ENCODE measurements around the gene OLFM2.
"Not testable (repeated sequence)": the region's sequence is repeated elsewhere in the genome, so short reads cannot be mapped to it uniquely, and the experiment has no call there.

Gene OLFM2

DNA sequence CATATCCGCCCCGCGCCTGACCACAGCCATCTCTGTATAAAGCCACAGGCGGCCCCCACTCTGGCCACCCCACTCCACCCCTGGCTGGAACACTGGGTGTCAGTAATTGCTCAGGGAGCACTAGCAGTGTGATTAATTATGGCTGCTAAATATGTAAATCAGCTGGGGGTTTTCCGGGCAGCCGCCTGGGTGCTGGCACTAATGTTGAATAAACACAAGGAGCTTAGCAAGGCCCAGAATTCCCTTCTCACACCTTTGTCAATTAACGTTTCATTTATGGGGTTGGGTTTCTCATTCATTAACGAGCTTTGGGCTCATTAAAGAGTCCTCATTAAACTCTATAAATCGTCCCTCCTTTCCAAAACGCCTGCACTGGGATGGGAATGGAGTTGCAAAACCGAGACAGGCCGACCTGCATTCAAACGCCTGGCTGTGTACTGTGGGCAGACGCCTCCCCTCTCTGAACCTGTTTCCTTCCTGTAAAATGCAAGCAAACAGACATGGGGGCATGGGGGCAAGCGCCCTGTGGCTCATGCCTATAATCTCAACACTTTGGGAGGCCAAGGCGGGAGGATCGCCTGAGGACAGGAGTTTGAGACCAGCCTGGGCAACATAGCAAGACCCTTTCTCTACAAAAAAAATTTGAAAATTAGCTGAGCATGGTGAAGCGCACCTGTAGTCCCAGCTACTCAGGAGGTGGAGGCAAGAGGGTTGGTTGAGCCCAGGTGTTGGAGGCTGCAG, 17.7 kb upstream of the OLFM2 start:
- H3K27me3 Mint-ChIP-seq, result peaks cover 11% of the 10 kb centered on the region
- no peaks in the 10 kb centered on the region for H3K9me3 Mint-ChIP-seq
- no peak overlapping the region for H3K27ac Mint-ChIP-seq
- DNase-seq, result no peak
- no peak overlapping the region for H3K4me3 Mint-ChIP-seq
- no peak for ATAC-seq
- H3K36me3 Mint-ChIP-seq (ENCODE audit: low read depth), result no peaks in the 10 kb centered on the region
- no peaks in the 10 kb centered on the region for H3K4me1 Mint-ChIP-seq

DNA sequence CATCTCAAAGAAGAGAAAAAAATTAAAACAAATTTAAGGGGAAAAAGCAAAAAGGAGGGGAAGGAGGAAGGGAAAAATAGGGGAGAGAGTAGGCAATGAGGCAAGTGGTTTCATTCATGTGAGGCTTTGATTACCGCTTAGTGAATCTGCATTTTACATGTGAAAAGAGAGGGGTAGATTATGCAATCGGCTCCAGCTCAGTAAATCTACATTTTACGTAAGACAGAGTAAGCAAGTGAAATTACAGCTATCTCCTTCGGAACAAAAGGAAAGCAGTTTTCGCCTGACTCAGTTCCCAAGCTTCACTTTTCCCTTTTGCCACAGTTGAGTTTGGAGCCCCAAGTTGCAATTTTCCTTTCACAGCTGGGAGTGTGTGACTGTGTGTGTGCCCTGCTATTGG, 16.0 kb upstream of the OLFM2 start:
- DNase-seq (no peak), ATAC-seq (no peak)
- Mint-ChIP-seq H3K4me3 (no peak overlapping the region), H3K27ac (no peak overlapping the region), H3K9me3 (no peaks in the 10 kb centered on the region), H3K27me3 (peaks cover 7% of the 10 kb centered on the region), H3K36me3 (ENCODE audit: low read depth) (no peaks in the 10 kb centered on the region), H3K4me1 (no peaks in the 10 kb centered on the region)

DNA sequence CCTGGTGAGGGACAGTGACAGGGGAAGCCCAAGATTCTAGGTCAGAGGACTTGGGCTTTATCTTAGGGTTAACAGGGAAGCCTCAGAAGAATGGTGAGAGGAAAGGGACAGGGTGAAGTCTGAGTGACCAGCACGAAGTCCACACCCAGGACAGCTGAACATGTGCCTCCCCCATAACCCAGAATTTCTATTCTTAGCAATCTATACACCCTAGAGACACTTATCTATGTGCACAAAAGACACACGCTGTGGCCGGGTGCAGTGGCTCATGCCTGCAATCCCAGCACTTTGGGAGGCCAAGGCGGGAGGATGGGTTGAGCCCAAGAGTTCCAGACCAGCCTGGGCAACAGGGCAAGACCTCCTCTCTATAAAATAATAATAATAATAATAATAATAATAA, 11.1 kb upstream of the OLFM2 start:
- ATAC-seq (no peak), DNase-seq (no peak)
- Mint-ChIP-seq H3K4me1 (peaks cover 4% of the 10 kb centered on the region), H3K9me3 (peaks cover 1% of the 10 kb centered on the region), H3K27ac (no peak overlapping the region), H3K4me3 (no peak overlapping the region), H3K36me3 (ENCODE audit: low read depth) (no peaks in the 10 kb centered on the region), H3K27me3 (peaks cover 7% of the 10 kb centered on the region)

- not testable (repeated sequence) for H3K36me3 Mint-ChIP-seq (ENCODE audit: low read depth); H3K4me1 Mint-ChIP-seq; H3K9me3 Mint-ChIP-seq; ATAC-seq; H3K27ac Mint-ChIP-seq; H3K4me3 Mint-ChIP-seq; DNase-seq
- peaks cover 12% of the 10 kb centered on the region for H3K27me3 Mint-ChIP-seq
These were observed 10.3 kb upstream of the OLFM2 start for GRCh38 chr19:9946528-9947125.

GRCh38 chr19:9945319-9945966, 9.1 kb upstream of the OLFM2 start:
- peaks cover 4% of the 10 kb centered on the region for H3K4me1 Mint-ChIP-seq
- peaks cover 20% of the 10 kb centered on the region for H3K27me3 Mint-ChIP-seq
- no peak for ATAC-seq
- peaks cover 3% of the 10 kb centered on the region for H3K36me3 Mint-ChIP-seq (ENCODE audit: low read depth)
- H3K27ac Mint-ChIP-seq, result no peak overlapping the region
- H3K4me3 Mint-ChIP-seq, result no peak overlapping the region
- DNase-seq, result no peak
- peaks cover 13% of the 10 kb centered on the region for H3K9me3 Mint-ChIP-seq

GRCh38 chr19:9943744-9944143, 7.4 kb upstream of the OLFM2 start:
- DNase-seq (no peak), ATAC-seq (no peak)
- H3K27me3 Mint-ChIP-seq, result peaks cover 25% of the 10 kb centered on the region
- peaks cover 13% of the 10 kb centered on the region for H3K9me3 Mint-ChIP-seq
- peaks cover 3% of the 10 kb centered on the region for H3K36me3 Mint-ChIP-seq (ENCODE audit: low read depth)
- H3K4me3 Mint-ChIP-seq, result no peak overlapping the region
- no peak overlapping the region for H3K27ac Mint-ChIP-seq
- peaks cover 4% of the 10 kb centered on the region for H3K4me1 Mint-ChIP-seq

DNA sequence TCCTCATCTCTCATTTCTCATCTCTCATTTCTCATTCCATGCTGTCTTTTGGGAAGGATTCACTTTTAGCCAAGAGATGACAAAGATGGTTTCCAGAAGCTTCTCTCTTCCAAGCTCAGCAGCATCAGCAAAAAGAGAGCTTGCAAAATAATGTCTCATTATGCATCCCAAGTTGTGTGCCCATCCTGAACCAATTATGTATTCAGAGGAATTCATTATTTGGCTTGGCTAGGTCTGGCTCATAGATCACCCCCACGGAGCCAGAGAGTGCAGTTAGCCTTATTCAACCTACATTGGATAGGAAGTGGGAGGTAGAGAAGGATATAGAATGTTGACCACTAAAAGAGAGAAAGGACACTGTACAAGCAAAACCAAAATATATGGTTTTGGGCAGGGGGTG, 5.4 kb upstream of the OLFM2 start:
- Mint-ChIP-seq H3K4me1 (peaks cover 9% of the 10 kb centered on the region), H3K9me3 (peaks cover 13% of the 10 kb centered on the region), H3K27ac (no peak overlapping the region), H3K27me3 (peaks cover 37% of the 10 kb centered on the region), H3K4me3 (no peak overlapping the region), H3K36me3 (ENCODE audit: low read depth) (peaks cover 3% of the 10 kb centered on the region)
- ATAC-seq (no peak), DNase-seq (no peak)

GRCh38 chr19:9941231-9941630, 4.9 kb upstream of the OLFM2 start:
- ATAC-seq (no peak), DNase-seq (no peak)
- Mint-ChIP-seq H3K36me3 (ENCODE audit: low read depth) (peaks cover 3% of the 10 kb centered on the region), H3K27me3 (peaks cover 38% of the 10 kb centered on the region), H3K27ac (no peak overlapping the region), H3K9me3 (peaks cover 13% of the 10 kb centered on the region), H3K4me1 (peaks cover 10% of the 10 kb centered on the region), H3K4me3 (no peak overlapping the region)

DNA sequence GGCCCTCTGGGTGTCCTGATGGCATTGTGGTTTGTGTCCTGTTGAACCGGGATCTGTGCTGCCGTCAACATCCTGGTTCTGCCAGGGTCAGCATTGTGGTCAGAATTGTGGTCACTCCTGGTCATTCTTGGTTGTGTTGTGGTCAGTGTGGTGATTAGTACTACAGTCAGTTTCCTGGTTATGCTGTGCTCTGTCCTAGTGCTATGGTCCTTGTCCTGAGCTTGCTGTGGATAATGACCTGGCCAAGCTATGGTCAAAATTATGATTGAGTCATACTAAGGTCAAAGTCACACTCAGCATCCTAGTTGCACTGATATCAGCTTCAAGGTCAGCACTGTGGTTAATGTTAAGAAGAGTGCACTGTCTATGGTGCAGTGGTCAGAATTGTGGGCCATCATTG, 4.5 kb upstream of the OLFM2 start:
- H3K9me3 Mint-ChIP-seq, result peaks cover 13% of the 10 kb centered on the region
- H3K4me1 Mint-ChIP-seq, result peaks cover 10% of the 10 kb centered on the region
- H3K27ac Mint-ChIP-seq, result no peak overlapping the region
- peaks cover 3% of the 10 kb centered on the region for H3K36me3 Mint-ChIP-seq (ENCODE audit: low read depth)
- peaks cover 39% of the 10 kb centered on the region for H3K27me3 Mint-ChIP-seq
- no peak for DNase-seq
- H3K4me3 Mint-ChIP-seq, result no peak overlapping the region
- no peak for ATAC-seq

GRCh38 chr19:9939301-9939913, 3.1 kb upstream of the OLFM2 start:
- DNase-seq (no peak), ATAC-seq (no peak)
- H3K4me3 Mint-ChIP-seq, result no peak overlapping the region
- peaks cover 53% of the 10 kb centered on the region for H3K27me3 Mint-ChIP-seq
- no peak overlapping the region for H3K27ac Mint-ChIP-seq
- H3K4me1 Mint-ChIP-seq, result peaks cover 15% of the 10 kb centered on the region
- H3K9me3 Mint-ChIP-seq, result peaks cover 13% of the 10 kb centered on the region
- peaks cover 3% of the 10 kb centered on the region for H3K36me3 Mint-ChIP-seq (ENCODE audit: low read depth)

DNA sequence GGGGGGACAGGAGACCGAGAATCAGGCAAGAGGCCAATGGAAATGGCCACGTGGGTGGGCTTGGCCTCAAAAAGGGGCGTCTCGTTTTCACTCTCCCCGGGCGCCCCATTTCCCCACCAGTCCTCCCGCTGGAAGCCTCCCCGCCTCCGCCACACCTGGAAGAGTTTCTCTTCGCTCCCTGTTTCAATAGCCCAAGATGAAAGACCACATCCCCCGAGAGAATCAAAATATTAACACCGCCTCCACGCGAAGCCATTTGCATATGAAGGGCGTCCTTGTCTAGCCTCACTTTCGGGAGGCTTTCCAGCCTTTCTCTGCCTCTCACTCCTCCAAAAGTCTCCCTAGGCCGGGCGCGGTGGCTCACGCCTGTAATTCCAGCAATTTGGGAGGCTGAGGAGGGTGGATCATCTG, 691 bp upstream of the OLFM2 start:
- ATAC-seq (no peak), DNase-seq (no peak)
- H3K9me3 Mint-ChIP-seq, result peaks cover 7% of the 10 kb centered on the region
- H3K4me1 Mint-ChIP-seq, result peaks cover 15% of the 10 kb centered on the region
- H3K36me3 Mint-ChIP-seq (ENCODE audit: low read depth), result peaks cover 2% of the 10 kb centered on the region
- H3K4me3 Mint-ChIP-seq, result peak overlapping the region; percentile 64
- H3K27ac Mint-ChIP-seq, result no peak overlapping the region
- peaks cover 61% of the 10 kb centered on the region for H3K27me3 Mint-ChIP-seq

GRCh38 chr19:9935506-9936325, 599 bp downstream of the OLFM2 start:
- Mint-ChIP-seq H3K9me3 (no peaks in the 10 kb centered on the region), H3K27me3 (peaks cover 55% of the 10 kb centered on the region), H3K27ac (no peak overlapping the region), H3K4me1 (peaks cover 19% of the 10 kb centered on the region), H3K36me3 (ENCODE audit: low read depth) (peaks cover under 1% of the 10 kb centered on the region), H3K4me3 (peak overlapping the region; percentile 54)
- no peak for DNase-seq
- no peak for ATAC-seq

DNA sequence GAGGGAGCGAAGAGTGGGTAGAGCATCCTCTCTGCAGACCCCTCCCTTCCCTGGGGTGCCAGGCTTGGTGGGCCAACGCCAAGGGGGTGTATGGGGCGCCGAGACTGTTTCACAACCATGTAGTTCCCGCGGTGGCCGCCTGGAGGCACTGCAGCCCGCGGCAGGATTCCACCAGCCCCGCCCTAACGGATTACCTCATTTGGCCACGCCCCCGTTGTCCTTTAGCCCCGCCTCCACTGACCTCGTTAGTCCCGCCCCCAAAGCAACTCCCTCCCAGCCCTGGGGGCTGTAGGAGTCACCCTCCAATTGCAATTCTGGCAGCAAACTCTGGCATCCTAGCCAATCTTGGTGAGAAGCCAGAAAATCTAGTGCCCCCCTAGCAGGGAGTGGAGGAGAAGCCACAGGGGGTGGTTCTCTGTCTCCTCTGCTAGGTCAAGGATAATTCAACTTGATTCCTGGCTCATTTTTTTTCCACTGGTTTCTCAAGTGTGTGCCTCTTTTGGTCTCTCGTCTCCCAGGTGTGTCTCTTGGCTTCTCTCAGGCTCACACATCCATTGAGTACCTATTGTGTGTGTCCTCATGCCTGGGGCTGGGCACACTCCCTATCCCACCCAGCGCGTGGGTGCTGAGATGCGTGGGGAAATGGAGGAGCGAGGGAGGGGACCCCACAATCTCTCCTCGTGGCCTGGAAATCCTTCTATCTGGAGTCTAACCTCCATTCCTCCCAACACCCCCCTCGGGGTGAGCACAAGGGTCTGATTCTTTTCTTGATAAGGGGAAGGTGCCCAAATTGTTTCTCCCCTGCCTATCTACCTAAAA, 2.0 kb downstream of the OLFM2 start:
- peak; percentile 92 for DNase-seq
- Mint-ChIP-seq H3K4me1 (peaks cover 19% of the 10 kb centered on the region), H3K9me3 (no peaks in the 10 kb centered on the region), H3K36me3 (ENCODE audit: low read depth) (no peaks in the 10 kb centered on the region), H3K27ac (no peak overlapping the region), H3K27me3 (peaks cover 51% of the 10 kb centered on the region), H3K4me3 (no peak overlapping the region)
- peak; percentile 67 for ATAC-seq

All from activated naive CD8-positive, alpha-beta T cell treated with anti-CD3 and anti-CD28 coated beads, Interleukin-2, amount 50 U/mL, for 24 hours (primary cell).